ENCODE results near the gene MYBBP1A. TPM values are rescaled to one million over a fixed set of nuclear protein-coding genes. Genes with fewer than 3 reads are reported as not detected.

MYBBP1A gene
- total and polyA plus RNA-seq, 2 experiments from 2014 or later = 42.4 to 56.4 TPM

GRCh38 chr17:4559966-4560365 is 4.8 kb upstream of the MYBBP1A start:
- WGBS, 2 experiments (ENCODE audit: low coverage in 1 of 2, low lambda C conversion rate in 2 of 2, missing lambda C conversion rate in 2 of 2) = 88 to 91% methylated on average over 5 of the region's 5 CpGs

GRCh38 chr17:4559139-4559791 is 4.1 kb upstream of the MYBBP1A start:
- TF ChIP-seq EZH2phosphoT487 (IDR thresholded peaks at IDR 0.05; ENCODE audit: insufficient read depth, low read depth) = no peak
- no peak for TF ChIP-seq EZH2 (IDR thresholded peaks at IDR 0.05; ENCODE audit: insufficient read depth, poor library complexity, severe bottlenecking)
- Histone ChIP-seq H3K4me2 (ENCODE audit: unreplicated experiment) (no peak overlapping the region), H3K27ac (no peak overlapping the region), H3K79me2 (ENCODE audit: insufficient read depth) (peaks cover 12% of the 10 kb centered on the region), H3K27me3 (replicated peaks; ENCODE audit: insufficient read depth) (no peaks in the 10 kb centered on the region), H4K20me1 (ENCODE audit: insufficient read depth) (no peaks in the 10 kb centered on the region), H3K9me2 (ENCODE audit: insufficient read depth) (no peaks in the 10 kb centered on the region), H3K9me3 (ENCODE audit: low read depth) (no peaks in the 10 kb centered on the region), H3K36me3 (ENCODE audit: low read depth) (no peaks in the 10 kb centered on the region), H2AFZ (no peak overlapping the region), H3F3A (ENCODE audit: insufficient read depth) (no peaks in the 10 kb centered on the region), H3K9ac (no peak overlapping the region), H3K4me1 (ENCODE audit: insufficient read depth) (no peaks in the 10 kb centered on the region), H3K4me3 (no peak overlapping the region)
- in situ Hi-C loops (cut with MboI) = no loop called here
- DNase-seq = no peak
- WGBS, 2 experiments (ENCODE audit: low coverage in 1 of 2, low lambda C conversion rate in 2 of 2, missing lambda C conversion rate in 2 of 2) = 51 to 60% methylated on average over 13 of the region's 17 CpGs

More at GRCh38 chr17:4559966-4560365, 4.8 kb upstream of the MYBBP1A start:
- no peaks in the 10 kb centered on the region for H3K9me2 ChIP-seq (ENCODE audit: insufficient read depth)
- H3K27me3 ChIP-seq (replicated peaks; ENCODE audit: insufficient read depth) = no peaks in the 10 kb centered on the region
- H3K36me3 ChIP-seq (ENCODE audit: low read depth) = no peaks in the 10 kb centered on the region
- no peak overlapping the region for H3K9ac ChIP-seq
- no peak overlapping the region for H3K27ac ChIP-seq
- TF ChIP-seq EZH2phosphoT487 (IDR thresholded peaks at IDR 0.05; ENCODE audit: insufficient read depth, low read depth) (no peak), EZH2 (IDR thresholded peaks at IDR 0.05; ENCODE audit: insufficient read depth, poor library complexity, severe bottlenecking) (no peak)
- no peaks in the 10 kb centered on the region for H3F3A ChIP-seq (ENCODE audit: insufficient read depth)
- no peak overlapping the region for H2AFZ ChIP-seq
- no peak for DNase-seq
- no peaks in the 10 kb centered on the region for H3K9me3 ChIP-seq (ENCODE audit: low read depth)
- peaks cover 5% of the 10 kb centered on the region for H3K79me2 ChIP-seq (ENCODE audit: insufficient read depth)
- no peaks in the 10 kb centered on the region for H4K20me1 ChIP-seq (ENCODE audit: insufficient read depth)
- in situ Hi-C loops (cut with MboI) = no loop called here
- no peak overlapping the region for H3K4me2 ChIP-seq (ENCODE audit: unreplicated experiment)
- no peaks in the 10 kb centered on the region for H3K4me1 ChIP-seq (ENCODE audit: insufficient read depth)
- no peak overlapping the region for H3K4me3 ChIP-seq

- Histone ChIP-seq H3K4me2 (ENCODE audit: unreplicated experiment) (no peak overlapping the region), H3K4me1 (ENCODE audit: insufficient read depth) (0 out of 2 replicates have a peak, but pooled peaks cover 2% of the 10 kb centered on the region), H3K9ac (no peak overlapping the region), H3K9me2 (ENCODE audit: insufficient read depth) (no peaks in the 10 kb centered on the region), H3K9me3 (ENCODE audit: low read depth) (no peaks in the 10 kb centered on the region), H3K27ac (no peak overlapping the region), H2AFZ (no peak overlapping the region), H3K36me3 (ENCODE audit: low read depth) (peaks cover 3% of the 10 kb centered on the region; the same call in 1 of the 2 replicates), H3K79me2 (ENCODE audit: insufficient read depth) (peaks cover 20% of the 10 kb centered on the region), H3K27me3 (replicated peaks; ENCODE audit: insufficient read depth) (no peaks in the 10 kb centered on the region), H3F3A (ENCODE audit: insufficient read depth) (no peaks in the 10 kb centered on the region), H4K20me1 (ENCODE audit: insufficient read depth) (no peaks in the 10 kb centered on the region), H3K4me3 (no peak overlapping the region)
- TF ChIP-seq EZH2 (IDR thresholded peaks at IDR 0.05; ENCODE audit: insufficient read depth, poor library complexity, severe bottlenecking) (no peak), EZH2phosphoT487 (IDR thresholded peaks at IDR 0.05; ENCODE audit: insufficient read depth, low read depth) (no peak)
- WGBS, 2 experiments (ENCODE audit: low coverage in 1 of 2, low lambda C conversion rate in 2 of 2, missing lambda C conversion rate in 2 of 2) = 82 to 83% methylated on average over 22 to 24 of the region's 24 CpGs
- no peak for DNase-seq
- in situ Hi-C loops (cut with MboI) = no loop called here
Observed at GRCh38 chr17:4558347-4558971, 3.3 kb upstream of the MYBBP1A start.

GRCh38 chr17:4557626-4558346 is 2.6 kb upstream of the MYBBP1A start:
- H3K9me2 ChIP-seq (ENCODE audit: insufficient read depth) = no peaks in the 10 kb centered on the region
- no peak overlapping the region for H3K27ac ChIP-seq
- H3K27me3 ChIP-seq (replicated peaks; ENCODE audit: insufficient read depth) = no peaks in the 10 kb centered on the region
- no peak for TF ChIP-seq EZH2 (IDR thresholded peaks at IDR 0.05; ENCODE audit: insufficient read depth, poor library complexity, severe bottlenecking)
- TF ChIP-seq EZH2phosphoT487 (IDR thresholded peaks at IDR 0.05; ENCODE audit: insufficient read depth, low read depth) = no peak
- no peak for DNase-seq
- H2AFZ ChIP-seq = no peak overlapping the region
- 0 out of 2 replicates have a peak, but pooled peaks cover 2% of the 10 kb centered on the region for H3K4me1 ChIP-seq (ENCODE audit: insufficient read depth)
- no peak overlapping the region for H3K4me2 ChIP-seq (ENCODE audit: unreplicated experiment)
- peaks cover 27% of the 10 kb centered on the region for H3K79me2 ChIP-seq (ENCODE audit: insufficient read depth)
- no peak overlapping the region for H3K4me3 ChIP-seq
- WGBS, 2 experiments (ENCODE audit: low coverage in 1 of 2, low lambda C conversion rate in 2 of 2, missing lambda C conversion rate in 2 of 2) = 73 to 79% methylated on average over 6 of the region's 6 CpGs
- H3K9ac ChIP-seq = no peak overlapping the region
- peaks cover 9% of the 10 kb centered on the region; the same call in 1 of the 2 replicates for H3K36me3 ChIP-seq (ENCODE audit: low read depth)
- in situ Hi-C loops (cut with MboI) = no loop called here
- H4K20me1 ChIP-seq (ENCODE audit: insufficient read depth) = no peaks in the 10 kb centered on the region
- H3F3A ChIP-seq (ENCODE audit: insufficient read depth) = no peaks in the 10 kb centered on the region
- H3K9me3 ChIP-seq (ENCODE audit: low read depth) = no peaks in the 10 kb centered on the region

Measured in GM23248 (cell line).